Measurements from ENCODE around the gene TPR. TPM values are rescaled to one million over a fixed set of nuclear protein-coding genes. Genes with fewer than 3 reads are reported as not detected.

Gene TPR
- total and polyA plus RNA-seq, 8 donors, result 12.7 to 273 (median 72.5) TPM

DNA sequence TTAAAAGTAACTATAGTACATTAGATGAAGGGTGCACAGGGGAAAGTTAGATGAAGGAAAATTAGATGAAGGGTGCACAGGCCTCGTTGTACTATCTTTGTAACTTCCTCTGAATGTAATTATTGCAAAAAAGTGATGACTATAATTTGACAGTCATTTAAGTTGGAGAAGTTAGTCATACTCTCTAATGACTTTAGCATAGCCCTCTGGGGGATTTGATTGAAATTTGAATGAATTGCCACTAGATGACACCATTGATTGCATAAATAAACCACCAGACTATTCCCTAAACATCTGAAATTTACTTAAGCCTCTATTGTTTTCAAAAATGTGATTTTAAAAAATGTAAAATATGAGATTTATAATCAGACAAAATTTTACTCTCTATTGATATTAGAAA lies 102.6 kb downstream of the TPR start:
- no peaks in the 10 kb centered on the region for H3K36me3 ChIP-seq
- no peak overlapping the region for H3K4me3 ChIP-seq
- intact Hi-C loops (cut with DNase I; ENCODE audit: low total_unique reads), result no loop called here
- TF ChIP-seq POLR2AphosphoS5 (IDR thresholded peaks at IDR 0.05) (no peak), POLR2A (IDR thresholded peaks at IDR 0.05) (no peak), EP300 (IDR thresholded peaks at IDR 0.05) (no peak)
- TF ChIP-seq, protein P1, sequence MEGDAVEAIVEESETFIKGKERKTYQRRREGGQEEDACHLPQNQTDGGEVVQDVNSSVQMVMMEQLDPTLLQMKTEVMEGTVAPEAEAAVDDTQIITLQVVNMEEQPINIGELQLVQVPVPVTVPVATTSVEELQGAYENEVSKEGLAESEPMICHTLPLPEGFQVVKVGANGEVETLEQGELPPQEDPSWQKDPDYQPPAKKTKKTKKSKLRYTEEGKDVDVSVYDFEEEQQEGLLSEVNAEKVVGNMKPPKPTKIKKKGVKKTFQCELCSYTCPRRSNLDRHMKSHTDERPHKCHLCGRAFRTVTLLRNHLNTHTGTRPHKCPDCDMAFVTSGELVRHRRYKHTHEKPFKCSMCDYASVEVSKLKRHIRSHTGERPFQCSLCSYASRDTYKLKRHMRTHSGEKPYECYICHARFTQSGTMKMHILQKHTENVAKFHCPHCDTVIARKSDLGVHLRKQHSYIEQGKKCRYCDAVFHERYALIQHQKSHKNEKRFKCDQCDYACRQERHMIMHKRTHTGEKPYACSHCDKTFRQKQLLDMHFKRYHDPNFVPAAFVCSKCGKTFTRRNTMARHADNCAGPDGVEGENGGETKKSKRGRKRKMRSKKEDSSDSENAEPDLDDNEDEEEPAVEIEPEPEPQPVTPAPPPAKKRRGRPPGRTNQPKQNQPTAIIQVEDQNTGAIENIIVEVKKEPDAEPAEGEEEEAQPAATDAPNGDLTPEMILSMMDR (IDR thresholded peaks at IDR 0.05), result no peak
- peaks cover 0 to 5% (median 2%) of the 10 kb centered on the region in 4 donors for H3K9me3 ChIP-seq
- H3K27me3 ChIP-seq, result no peaks in the 10 kb centered on the region
- H3K4me1 ChIP-seq, result no peaks in the 10 kb centered on the region
- H3K27ac ChIP-seq, result no peak overlapping the region
- 10 to 29% (median 15%) methylated on average over 1 of the region's 1 CpG for WGBS, 5 donors
- DNase-seq, result no peak

DNA sequence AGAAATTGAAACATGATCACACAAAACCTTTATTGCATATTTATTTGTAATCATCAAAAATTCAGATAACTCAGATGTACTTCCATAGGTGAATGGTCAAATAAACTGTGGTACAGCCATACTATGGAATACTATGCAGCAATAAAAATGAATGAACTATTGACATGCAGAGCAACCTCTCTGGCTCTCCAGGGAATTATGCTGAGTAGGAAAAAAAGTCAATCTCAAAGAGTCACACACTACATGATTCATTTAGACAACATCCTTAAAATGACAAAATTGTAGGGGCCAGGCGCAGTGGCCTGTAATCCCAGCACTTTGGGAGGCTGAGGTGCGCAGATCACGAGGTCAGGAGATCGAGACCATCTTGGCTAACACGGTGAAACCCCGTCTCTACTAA lies 104.0 kb downstream of the TPR start:
- intact Hi-C loops (cut with DNase I; ENCODE audit: low total_unique reads), result no loop called here
- WGBS, 5 donors, result 78 to 95% (median 88%) methylated on average over 6 of the region's 6 CpGs
- peaks cover 0 to 5% (median 2%) of the 10 kb centered on the region in 4 donors for H3K9me3 ChIP-seq

More for the DNA sequence above, 104.0 kb downstream of the TPR start:
- no peak for TF ChIP-seq EP300 (IDR thresholded peaks at IDR 0.05)
- TF ChIP-seq, protein P1 (IDR thresholded peaks at IDR 0.05), result no peak
- TF ChIP-seq POLR2A (IDR thresholded peaks at IDR 0.05), result no peak
- TF ChIP-seq POLR2AphosphoS5 (IDR thresholded peaks at IDR 0.05), result no peak
- Histone ChIP-seq H3K36me3 (no peaks in the 10 kb centered on the region), H3K4me1 (no peaks in the 10 kb centered on the region), H3K4me3 (no peak overlapping the region), H3K27ac (no peak overlapping the region), H3K27me3 (no peaks in the 10 kb centered on the region)
- DNase-seq, result no peak

Other genes with a start within 250 kb of the TPR start
- gene PRG4, start 79.0 kb downstream of the TPR start, total RNA-seq, result under 1 TPM in 2 of 5 donors, not detected in 3; 0.37 to 0.58 TPM
- under 1 TPM in 1 of 3 donors, not detected in 2; 0.10 TPM for gene PRG4, start 79.0 kb downstream of the TPR start, polyA plus RNA-seq
- gene ODR4, start 585 bp upstream of the TPR start, total RNA-seq, result 10 to 100 TPM in 4 of 5 donors, 1 to 10 TPM in 1; 8.8 to 44.2 (median 13.5) TPM
- gene ODR4, start 585 bp upstream of the TPR start, polyA plus RNA-seq, result 10 to 100 TPM in 1 of 3 donors, 1 to 10 TPM in 2; 6.1 to 10.2 (median 9.8) TPM
- not detected for gene PDC, start 85.9 kb upstream of the TPR start, total RNA-seq
- not detected for gene PDC, start 85.9 kb upstream of the TPR start, polyA plus RNA-seq

Data from stomach (tissue), 9 donors.